Measurements from ENCODE around the gene TBCEL.

Gene TBCEL

GRCh38 chr11:121068787-121069186 is 44.9 kb downstream of the TBCEL start:
- TF ChIP-seq MAX (IDR thresholded peaks at IDR 0.05; ENCODE audit: low read depth, low read length): no peak
- no peak for TF ChIP-seq MYC (IDR thresholded peaks at IDR 0.05; ENCODE audit: low read depth, low read length)
- no peak for TF ChIP-seq POLR2A (IDR thresholded peaks at IDR 0.05; ENCODE audit: extremely low read depth, insufficient read length)
- TF ChIP-seq CTCF (IDR thresholded peaks at IDR 0.05; ENCODE audit: low read depth, low read length): no peak
- no peak overlapping the region for H3K4me3 ChIP-seq (ENCODE audit: low read depth, low read length)
- no peak for DNase-seq (ENCODE audit: low read depth)

GRCh38 chr11:121070951-121071845 is 47.3 kb downstream of the TBCEL start:
- no peak for TF ChIP-seq MYC (IDR thresholded peaks at IDR 0.05; ENCODE audit: low read depth, low read length)
- TF ChIP-seq MAX (IDR thresholded peaks at IDR 0.05; ENCODE audit: low read depth, low read length): no peak
- no peak for TF ChIP-seq CTCF (IDR thresholded peaks at IDR 0.05; ENCODE audit: low read depth, low read length)
- TF ChIP-seq POLR2A (IDR thresholded peaks at IDR 0.05; ENCODE audit: extremely low read depth, insufficient read length): no peak
- H3K4me3 ChIP-seq (ENCODE audit: low read depth, low read length): no peak overlapping the region
- peak; percentile 18 for DNase-seq (ENCODE audit: low read depth)

- TF ChIP-seq MAX (IDR thresholded peaks at IDR 0.05; ENCODE audit: low read depth, low read length): no peak
- no peak for TF ChIP-seq CTCF (IDR thresholded peaks at IDR 0.05; ENCODE audit: low read depth, low read length)
- no peak for TF ChIP-seq MYC (IDR thresholded peaks at IDR 0.05; ENCODE audit: low read depth, low read length)
- no peak for TF ChIP-seq POLR2A (IDR thresholded peaks at IDR 0.05; ENCODE audit: extremely low read depth, insufficient read length)
- no peak for DNase-seq (ENCODE audit: low read depth)
- H3K4me3 ChIP-seq (ENCODE audit: low read depth, low read length): no peak overlapping the region
Observed at GRCh38 chr11:121071846-121072450, 48.0 kb downstream of the TBCEL start.

- DNase-seq (ENCODE audit: low read depth): no peak
- no peak for TF ChIP-seq MAX (IDR thresholded peaks at IDR 0.05; ENCODE audit: low read depth, low read length)
- no peak for TF ChIP-seq MYC (IDR thresholded peaks at IDR 0.05; ENCODE audit: low read depth, low read length)
- no peak for TF ChIP-seq POLR2A (IDR thresholded peaks at IDR 0.05; ENCODE audit: extremely low read depth, insufficient read length)
- TF ChIP-seq CTCF (IDR thresholded peaks at IDR 0.05; ENCODE audit: low read depth, low read length): no peak
- H3K4me3 ChIP-seq (ENCODE audit: low read depth, low read length): no peak overlapping the region
Observed at GRCh38 chr11:121081321-121081720, 57.4 kb downstream of the TBCEL start.

- no peak for TF ChIP-seq MYC (IDR thresholded peaks at IDR 0.05; ENCODE audit: low read depth, low read length)
- no peak for TF ChIP-seq CTCF (IDR thresholded peaks at IDR 0.05; ENCODE audit: low read depth, low read length)
- TF ChIP-seq MAX (IDR thresholded peaks at IDR 0.05; ENCODE audit: low read depth, low read length): no peak
- no peak overlapping the region for H3K4me3 ChIP-seq (ENCODE audit: low read depth, low read length)
- no peak for DNase-seq (ENCODE audit: low read depth)
Observed at GRCh38 chr11:121082219-121082618, 58.3 kb downstream of the TBCEL start.
